Neuron (in vitro differentiated cells): Measurements from ENCODE around the gene GOLGA8A.

ENCODE experiments used
- H2AFZ ChIP-seq: one replicate; pipeline ENCODE4 v1.6.1; 2013; ENCODE audit warnings: low read depth, mild to moderate bottlenecking, inconsistent platforms, low read length, moderate library complexity
- H3K27me3 ChIP-seq: one replicate; pipeline ENCODE4 v1.6.1; 2013; ENCODE audit warnings: low read length; ENCODE audit not compliant: insufficient read depth
- H3K36me3 ChIP-seq: one replicate; pipeline ENCODE4 v1.6.1; 2013; ENCODE audit warnings: low read length; ENCODE audit not compliant: insufficient read depth
- H3K4me1 ChIP-seq: one replicate; pipeline ENCODE4 v1.6.1; 2013; ENCODE audit warnings: low read length; ENCODE audit not compliant: insufficient read depth
- H3K4me3 ChIP-seq: 2 replicates; pipeline ENCODE4 v1.5.1; 2013; ENCODE audit warnings: mild to moderate bottlenecking, low read length, moderate library complexity
- H3K9me3 ChIP-seq: one replicate; pipeline ENCODE4 v1.6.1; 2013; ENCODE audit warnings: low read length

GOLGA8A gene, protein sequence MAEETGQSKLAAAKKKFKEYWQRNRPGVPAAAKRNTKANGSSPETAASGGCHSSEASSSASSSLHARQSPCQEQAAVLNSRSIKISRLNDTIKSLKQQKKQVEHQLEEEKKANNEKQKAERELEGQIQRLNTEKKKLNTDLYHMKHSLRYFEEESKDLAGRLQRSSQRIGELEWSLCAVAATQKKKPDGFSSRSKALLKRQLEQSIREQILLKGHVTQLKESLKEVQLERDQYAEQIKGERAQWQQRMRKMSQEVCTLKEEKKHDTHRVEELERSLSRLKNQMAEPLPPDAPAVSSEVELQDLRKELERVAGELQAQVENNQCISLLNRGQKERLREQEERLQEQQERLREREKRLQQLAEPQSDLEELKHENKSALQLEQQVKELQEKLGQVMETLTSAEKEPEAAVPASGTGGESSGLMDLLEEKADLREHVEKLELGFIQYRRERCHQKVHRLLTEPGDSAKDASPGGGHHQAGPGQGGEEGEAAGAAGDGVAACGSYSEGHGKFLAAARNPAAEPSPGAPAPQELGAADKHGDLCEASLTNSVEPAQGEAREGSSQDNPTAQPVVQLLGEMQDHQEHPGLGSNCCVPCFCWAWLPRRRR

DNA sequence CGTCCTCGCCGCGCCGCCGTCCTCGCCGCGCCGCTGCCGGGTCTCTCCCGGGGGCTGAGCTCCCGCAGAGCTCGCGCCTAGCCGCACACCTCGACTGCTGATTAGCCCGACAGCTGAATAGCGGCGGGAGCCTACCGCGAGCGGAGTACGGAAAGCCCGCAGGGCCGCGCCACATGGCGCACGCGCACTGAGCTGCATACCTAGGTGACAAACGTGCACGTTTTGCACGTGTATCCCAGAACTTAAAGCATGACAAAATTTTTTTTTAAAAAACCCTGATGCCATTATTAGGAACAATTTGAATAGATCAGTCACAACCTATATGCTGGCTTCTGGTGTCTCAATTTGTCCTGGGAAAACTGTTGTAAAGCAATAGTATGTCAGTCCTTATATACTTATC is at the start of gene GOLGA8A:
TSS of gene GOLGA8A (minus strand) at position 122 of the 400 bp plus-strand sequence. CDS start 48,117 bp downstream, outside the sequence.
- H3K9me3 ChIP-seq = no peaks in the 10 kb centered on the region
- peaks cover 10% of the 10 kb centered on the region for H3K36me3 ChIP-seq
- peak within 1 kb of the TSS; percentile 100 for H2AFZ ChIP-seq
- H3K4me1 ChIP-seq = peaks cover 11% of the 10 kb centered on the region
- H3K4me3 ChIP-seq = peak within 1 kb of the TSS; percentile 59
- H3K27me3 ChIP-seq = no peaks in the 10 kb centered on the region

DNA sequence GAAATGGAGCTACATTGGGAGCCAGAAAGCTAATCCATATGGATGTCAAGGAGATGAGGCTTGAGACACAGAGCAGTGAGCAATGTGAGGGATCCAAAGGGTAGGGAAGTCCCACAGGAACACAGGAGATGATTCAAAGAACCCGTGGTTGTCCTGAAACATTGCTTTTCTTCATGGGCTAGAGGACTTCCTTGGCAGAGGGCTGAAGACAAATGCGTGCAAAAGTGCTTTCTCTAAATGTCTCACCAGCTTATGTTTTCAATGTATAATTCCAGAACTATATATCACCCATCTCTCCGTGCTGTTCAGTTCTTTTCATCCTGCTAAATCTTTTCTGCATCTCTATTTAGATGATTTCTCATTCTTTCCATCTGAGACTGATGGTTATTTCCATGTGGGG is 46.0 kb upstream of the GOLGA8A start:
- H3K4me3 ChIP-seq = no peak overlapping the region
- no peaks in the 10 kb centered on the region for H3K36me3 ChIP-seq
- no peak overlapping the region for H2AFZ ChIP-seq
- H3K4me1 ChIP-seq = no peaks in the 10 kb centered on the region
- H3K27me3 ChIP-seq = no peaks in the 10 kb centered on the region
- H3K9me3 ChIP-seq = no peaks in the 10 kb centered on the region

DNA sequence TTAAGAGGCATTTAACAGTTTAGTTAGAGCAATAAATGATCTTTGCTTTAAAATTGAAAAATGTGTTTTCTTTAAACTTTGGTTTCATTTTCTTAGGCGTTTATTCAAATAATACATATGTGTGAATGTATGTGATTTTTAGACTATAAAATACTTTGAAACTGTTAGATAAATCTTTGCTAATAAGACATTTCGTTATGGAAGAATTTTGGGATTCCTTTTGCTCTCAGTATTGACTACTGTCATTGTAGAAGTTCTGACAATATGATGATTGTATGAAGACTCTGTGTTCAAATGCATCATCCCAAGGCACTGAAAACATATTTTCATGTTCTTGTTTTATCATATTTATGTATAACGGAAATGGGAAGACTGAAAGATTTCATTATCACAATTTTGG is 43.8 kb upstream of the GOLGA8A start:
- peaks cover 2% of the 10 kb centered on the region for H3K27me3 ChIP-seq

DNA sequence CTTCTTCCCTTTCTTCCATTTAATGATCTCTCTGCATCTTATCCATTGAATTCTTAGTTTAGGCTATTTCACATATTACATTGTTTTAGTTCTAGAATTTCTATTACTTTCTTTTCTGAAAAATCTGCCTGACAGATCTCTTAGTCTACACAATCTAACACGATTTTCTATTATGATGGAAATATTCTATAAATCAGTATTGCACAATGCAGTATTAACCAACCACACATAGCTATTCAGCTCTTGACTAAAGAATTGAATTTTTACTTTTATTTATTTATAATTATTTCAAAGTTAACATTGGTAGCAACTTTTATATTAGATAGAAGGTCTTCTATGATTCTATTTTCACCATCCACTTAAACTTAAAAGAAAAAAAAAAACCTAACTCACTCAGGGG is 36.2 kb upstream of the GOLGA8A start:
- no peak overlapping the region for H3K4me3 ChIP-seq
- H3K36me3 ChIP-seq = no peaks in the 10 kb centered on the region
- H2AFZ ChIP-seq = no peak overlapping the region
- H3K4me1 ChIP-seq = no peaks in the 10 kb centered on the region
- peaks cover 2% of the 10 kb centered on the region for H3K27me3 ChIP-seq
- no peaks in the 10 kb centered on the region for H3K9me3 ChIP-seq

More for the DNA sequence above, 43.8 kb upstream of the GOLGA8A start:
- H3K4me3 ChIP-seq = no peak overlapping the region
- no peaks in the 10 kb centered on the region for H3K4me1 ChIP-seq
- no peaks in the 10 kb centered on the region for H3K9me3 ChIP-seq
- H2AFZ ChIP-seq = no peak overlapping the region
- no peaks in the 10 kb centered on the region for H3K36me3 ChIP-seq

DNA sequence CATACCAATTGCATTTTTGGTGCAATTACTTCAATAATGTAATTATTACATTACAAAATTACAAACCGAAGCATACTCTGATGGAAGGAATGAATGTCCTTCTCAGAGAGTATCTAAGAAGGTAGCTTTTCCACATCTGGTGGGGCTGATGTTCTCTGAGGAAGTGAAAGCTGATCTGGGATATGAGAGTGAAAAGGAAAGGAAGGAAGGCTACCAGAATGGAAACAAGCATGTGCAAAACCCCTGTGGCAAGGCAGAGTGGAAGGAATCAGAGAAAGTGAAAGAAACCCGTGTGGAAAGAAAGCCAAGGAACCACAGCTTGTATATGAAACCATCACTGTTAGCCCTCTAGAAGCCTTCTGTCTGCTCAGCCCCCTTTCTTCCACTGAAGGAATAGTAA is 35.3 kb upstream of the GOLGA8A start:
- Histone ChIP-seq H3K4me1 (no peaks in the 10 kb centered on the region), H2AFZ (no peak overlapping the region), H3K9me3 (no peaks in the 10 kb centered on the region), H3K27me3 (no peaks in the 10 kb centered on the region), H3K36me3 (no peaks in the 10 kb centered on the region), H3K4me3 (no peak overlapping the region)

DNA sequence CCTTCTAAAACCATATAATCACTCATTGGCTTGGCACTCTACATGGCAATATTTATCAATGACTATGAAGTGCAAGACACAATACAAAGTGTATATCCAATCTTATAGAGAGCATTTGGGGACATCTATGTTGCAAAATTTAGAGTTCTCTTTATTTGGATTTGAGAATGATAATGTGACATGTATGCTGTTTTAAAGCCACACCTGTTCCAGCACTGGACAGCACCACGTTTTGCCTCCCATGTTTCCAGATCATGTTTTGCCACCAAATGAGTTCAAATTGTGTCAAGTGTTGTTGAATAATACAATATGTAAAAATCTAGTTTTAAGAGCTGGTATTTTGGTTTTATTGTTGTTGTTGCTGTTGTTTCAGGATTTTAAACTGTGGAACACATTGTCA is 33.3 kb upstream of the GOLGA8A start:
- no peak overlapping the region for H2AFZ ChIP-seq
- H3K4me3 ChIP-seq = no peak overlapping the region
- H3K9me3 ChIP-seq = no peaks in the 10 kb centered on the region

DNA sequence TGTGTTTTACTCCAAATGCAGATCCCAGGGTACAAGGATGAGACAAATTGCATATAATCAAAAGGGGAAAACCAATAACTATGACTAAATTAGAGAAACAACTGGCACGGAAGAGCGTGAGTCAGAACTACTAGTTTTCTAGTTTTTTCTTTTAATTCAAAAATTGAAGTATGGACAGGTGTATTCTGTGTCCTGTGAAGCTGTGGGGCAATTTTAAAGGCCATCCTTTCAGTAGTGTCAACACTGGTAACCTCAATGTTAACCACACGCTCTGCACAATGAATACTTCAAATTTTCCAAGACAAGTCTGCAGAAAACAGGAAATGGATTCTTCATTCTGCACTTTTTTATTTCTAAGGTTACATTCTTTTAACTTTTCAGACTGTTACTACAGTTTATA is 32.5 kb upstream of the GOLGA8A start:
- Histone ChIP-seq H3K9me3 (no peaks in the 10 kb centered on the region), H2AFZ (no peak overlapping the region), H3K36me3 (no peaks in the 10 kb centered on the region), H3K4me3 (no peak overlapping the region), H3K4me1 (no peaks in the 10 kb centered on the region), H3K27me3 (peaks cover 6% of the 10 kb centered on the region)

More for the DNA sequence above, 33.3 kb upstream of the GOLGA8A start:
- Histone ChIP-seq H3K4me1 (no peaks in the 10 kb centered on the region), H3K36me3 (no peaks in the 10 kb centered on the region), H3K27me3 (peaks cover 4% of the 10 kb centered on the region)

DNA sequence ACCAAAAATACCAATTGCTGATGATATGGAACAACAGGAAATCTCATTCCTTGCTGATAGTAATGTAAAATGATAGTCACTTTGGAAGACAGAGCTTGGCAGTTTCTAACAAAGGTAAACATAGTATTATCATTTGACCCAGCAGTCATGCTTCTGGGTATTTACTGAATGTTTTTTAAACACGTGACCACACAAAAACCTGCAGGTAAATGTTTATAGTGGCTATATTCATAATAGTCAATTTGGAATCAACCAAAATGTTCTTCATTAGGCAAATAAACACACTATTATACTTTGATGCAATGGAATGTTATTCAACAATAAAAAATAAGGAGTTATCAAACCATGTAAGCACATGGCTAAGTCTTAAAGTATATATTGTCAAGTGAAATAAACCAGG is 24.1 kb upstream of the GOLGA8A start:
- Histone ChIP-seq H3K4me3 (no peak overlapping the region), H3K36me3 (no peaks in the 10 kb centered on the region), H3K9me3 (no peaks in the 10 kb centered on the region), H2AFZ (no peak overlapping the region), H3K4me1 (no peaks in the 10 kb centered on the region), H3K27me3 (peaks cover 3% of the 10 kb centered on the region)

DNA sequence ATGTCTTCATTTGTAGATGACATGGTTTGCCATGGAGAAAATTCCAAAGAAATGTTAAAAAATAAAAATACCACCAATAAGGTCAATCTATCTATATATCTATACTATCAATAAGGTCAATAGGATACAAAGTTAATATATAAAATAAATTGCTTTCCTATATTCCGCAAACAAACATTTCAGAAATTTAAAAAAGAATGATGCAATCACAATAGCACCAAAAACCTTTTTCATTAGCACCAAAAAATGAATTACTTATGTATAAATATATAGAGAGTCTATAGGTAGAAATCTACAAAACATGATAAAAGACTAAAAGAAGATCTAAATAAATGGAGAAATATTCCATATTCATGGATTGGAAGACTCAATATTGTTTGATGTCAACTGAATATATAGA is 22.8 kb upstream of the GOLGA8A start:
- no peaks in the 10 kb centered on the region for H3K27me3 ChIP-seq
- no peak overlapping the region for H2AFZ ChIP-seq
- H3K9me3 ChIP-seq = no peaks in the 10 kb centered on the region
- H3K36me3 ChIP-seq = no peaks in the 10 kb centered on the region
- no peak overlapping the region for H3K4me3 ChIP-seq
- H3K4me1 ChIP-seq = no peaks in the 10 kb centered on the region

DNA sequence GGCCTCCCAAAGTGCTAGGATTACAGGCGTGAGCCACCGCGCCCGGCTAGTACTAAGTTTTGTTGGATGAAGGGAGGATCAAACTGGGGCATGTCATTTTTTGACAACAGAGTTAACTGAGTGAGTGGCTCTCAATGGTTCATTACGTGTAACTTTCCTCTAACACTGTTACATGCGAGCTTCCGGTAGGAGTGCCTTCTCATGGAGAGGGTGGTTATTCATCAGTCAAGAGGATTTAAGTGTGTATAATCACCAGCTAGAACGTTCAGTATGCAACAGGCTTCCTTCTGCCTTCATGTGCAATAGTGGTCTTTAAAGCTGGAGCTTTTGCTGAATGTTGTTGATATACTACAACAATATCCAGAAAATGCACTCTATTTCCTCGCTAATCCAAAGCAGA is 19.1 kb upstream of the GOLGA8A start:
- Histone ChIP-seq H3K36me3 (no peaks in the 10 kb centered on the region), H3K4me3 (no peak overlapping the region), H3K27me3 (no peaks in the 10 kb centered on the region)

DNA sequence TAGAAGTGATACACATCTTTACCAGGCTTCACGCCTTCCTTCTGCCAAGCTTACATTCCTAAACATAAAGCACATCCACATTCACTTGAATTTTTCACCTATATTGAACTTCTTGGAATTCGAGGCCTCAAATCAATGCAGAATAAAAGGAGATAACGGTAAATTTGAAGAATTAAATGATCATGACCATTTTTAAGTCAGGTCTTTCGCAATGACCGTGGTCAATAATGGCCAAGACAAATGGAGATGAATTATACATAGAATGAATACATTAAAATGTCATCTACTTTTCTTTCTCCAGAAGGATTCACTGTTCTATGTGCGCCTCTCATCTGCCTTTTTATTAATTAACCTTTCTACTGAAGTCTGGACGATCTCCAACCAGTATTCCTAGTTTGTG is 5.3 kb upstream of the GOLGA8A start:
- no peaks in the 10 kb centered on the region for H3K9me3 ChIP-seq
- peaks cover 9% of the 10 kb centered on the region for H3K27me3 ChIP-seq
- H3K4me1 ChIP-seq = peaks cover 3% of the 10 kb centered on the region
- no peak overlapping the region for H2AFZ ChIP-seq
- H3K4me3 ChIP-seq = no peak overlapping the region
- no peaks in the 10 kb centered on the region for H3K36me3 ChIP-seq

More for the DNA sequence above, 19.1 kb upstream of the GOLGA8A start:
- Histone ChIP-seq H3K4me1 (no peaks in the 10 kb centered on the region), H3K9me3 (no peaks in the 10 kb centered on the region), H2AFZ (no peak overlapping the region)

DNA sequence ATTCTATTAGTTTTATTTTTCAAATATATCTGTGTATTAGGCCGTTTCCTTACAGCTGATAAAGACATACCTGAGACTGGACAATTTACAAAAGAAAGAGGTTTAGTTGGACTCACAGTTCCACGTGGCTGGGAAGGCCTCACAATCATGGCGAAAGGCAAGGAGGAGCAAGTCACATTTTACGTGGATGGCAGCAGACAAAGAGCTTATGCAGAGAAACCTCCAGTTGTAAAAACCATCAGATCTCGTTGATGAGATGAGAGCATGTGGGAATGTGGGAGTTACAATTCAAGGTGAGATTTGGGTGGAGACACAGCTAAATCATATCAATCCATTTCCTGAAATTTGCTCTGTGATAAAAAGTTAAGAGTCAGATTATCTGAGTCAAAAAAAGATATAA is 2.3 kb upstream of the GOLGA8A start:
- Histone ChIP-seq H3K4me3 (no peak overlapping the region), H2AFZ (no peak overlapping the region), H3K4me1 (peaks cover 11% of the 10 kb centered on the region), H3K27me3 (peaks cover 9% of the 10 kb centered on the region), H3K9me3 (no peaks in the 10 kb centered on the region), H3K36me3 (no peaks in the 10 kb centered on the region)

DNA sequence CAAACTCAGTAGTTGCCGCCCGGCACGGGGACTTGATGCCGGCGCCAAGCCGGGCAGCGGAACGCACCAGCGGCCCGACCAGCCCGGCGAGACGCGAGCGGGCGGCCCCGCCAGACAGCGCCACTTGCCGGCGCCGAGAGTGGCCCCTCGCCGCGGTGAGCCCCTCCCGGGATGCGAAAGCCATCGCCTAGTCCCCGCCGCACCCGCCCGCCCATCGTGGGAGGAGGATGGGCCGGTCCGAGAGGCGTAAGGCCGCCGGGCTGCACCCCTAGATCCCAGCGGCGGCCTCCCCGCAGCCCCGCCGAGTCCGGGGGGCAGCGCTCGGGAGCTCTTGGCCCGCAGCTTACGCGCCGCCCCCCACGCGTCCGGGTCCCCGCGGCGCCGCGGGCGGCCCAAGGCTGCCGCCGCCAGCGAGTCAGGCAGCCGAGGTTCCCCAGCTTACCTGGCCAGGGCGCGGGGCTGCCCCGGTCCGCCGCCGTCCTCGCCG is 609 bp downstream of the GOLGA8A start:
- Histone ChIP-seq H3K9me3 (no peaks in the 10 kb centered on the region), H3K27me3 (no peaks in the 10 kb centered on the region), H3K4me1 (peaks cover 11% of the 10 kb centered on the region), H3K36me3 (peaks cover 10% of the 10 kb centered on the region), H2AFZ (peak overlapping the region; percentile 80), H3K4me3 (peak overlapping the region; percentile 59)
